Activated B cell treated with CpG ODN at 0.5 μM for 24 hours (primary cell): ENCODE data around the gene CDK2AP2. TPM values are rescaled to one million over a fixed set of nuclear protein-coding genes. Genes with fewer than 3 reads are reported as not detected.

Experiments
- ATAC-seq: fragments of 200-7000 bp; cut with Tn5 transposase; one replicate; pipeline ENCODE4 v1.10.0; 2021; ENCODE audit warnings: low read depth, mild to moderate bottlenecking, moderate library complexity
- CTCF ChIA-PET: fragments of 350-600 bp; sonication (Branson Sonifier 250); formaldehyde crosslinking; loops from one replicate; lab custom pipeline; 2021; ENCODE audit warnings: antibody characterized with exemption; lab: Charles Lee
- POLR2A ChIA-PET: fragments of 350-600 bp; sonication (Branson Sonifier 250); formaldehyde crosslinking; loops from one replicate; lab custom pipeline; 2021; ENCODE audit warnings: antibody characterized with exemption; lab: Charles Lee
- DNase-seq: peaks from one replicate; pipeline ENCODE4 v3.0.0; 2022
- H3K27ac Mint-ChIP-seq: one replicate; pipeline ENCODE4 v1.8.0; 2020; ENCODE audit warnings: mixed read lengths
- H3K27me3 Mint-ChIP-seq: one replicate; pipeline ENCODE4 v1.8.0; 2021; ENCODE audit warnings: mixed read lengths
- H3K36me3 Mint-ChIP-seq: one replicate; pipeline ENCODE4 v1.8.0; 2021; ENCODE audit warnings: low read depth, mixed read lengths
- H3K4me1 Mint-ChIP-seq: one replicate; pipeline ENCODE4 v1.8.0; 2021; ENCODE audit warnings: mixed read lengths
- H3K4me3 Mint-ChIP-seq: one replicate; pipeline ENCODE4 v1.8.0; 2020; ENCODE audit warnings: mild to moderate bottlenecking, mixed read lengths
- H3K9me3 Mint-ChIP-seq: one replicate; pipeline ENCODE4 v1.8.0; 2020; ENCODE audit warnings: mixed read lengths
- CTCF ChIP-seq: fragments of 200-600 bp; IDR thresholded peaks from one replicate; pipeline ENCODE4 v1.8.0; 2022; ENCODE audit warnings: antibody characterized with exemption, mild to moderate bottlenecking
- intact Hi-C: fragments of 100-400 bp; cut with micrococcal nuclease; formaldehyde crosslinking; loops from one replicate; pipeline ENCODE4 v1.15.1; 2024
- total RNA-seq: library from RNA; stranded (reverse); gene quantifications from 2 replicates; pipeline ENCODE4 v1.2.3, GENCODE V29; 2022

CDK2AP2 gene
- total RNA-seq, 1 donor from 2014 or later = 67.1 TPM

GRCh38 chr11:67499808-67500483 is 8.0 kb downstream of the CDK2AP2 start:
- CTCF ChIA-PET = no interaction called here
- DNase-seq (no peak), ATAC-seq (no peak)
- Mint-ChIP-seq H3K9me3 (no peaks in the 10 kb centered on the region), H3K27ac (no peak overlapping the region), H3K4me1 (peaks cover 19% of the 10 kb centered on the region), H3K36me3 (peaks cover 70% of the 10 kb centered on the region), H3K27me3 (no peaks in the 10 kb centered on the region), H3K4me3 (no peak overlapping the region)
- intact Hi-C loops = no loop called here
- POLR2A ChIA-PET = interaction anchor here (0.8 kb wide), 1 partner anchor 13 kb away, joined by 4 read pairs; no protein-coding TSS in a partner anchor
- no peak for TF ChIP-seq CTCF

GRCh38 chr11:67498544-67498972 is 9.4 kb downstream of the CDK2AP2 start:
- Mint-ChIP-seq H3K27me3 (no peaks in the 10 kb centered on the region), H3K4me1 (peaks cover 13% of the 10 kb centered on the region), H3K27ac (no peak overlapping the region), H3K9me3 (no peaks in the 10 kb centered on the region), H3K36me3 (peaks cover 76% of the 10 kb centered on the region), H3K4me3 (no peak overlapping the region)
- no peak for TF ChIP-seq CTCF
- intact Hi-C loops = no loop called here
- no peak for ATAC-seq
- DNase-seq = no peak
- ChIA-PET CTCF (no interaction called here), POLR2A (interaction anchor here (1.2 kb wide), 1 partner anchor 8 kb away, joined by 4 read pairs; no protein-coding TSS in a partner anchor)

- ATAC-seq = no peak
- Mint-ChIP-seq H3K36me3 (peaks cover 80% of the 10 kb centered on the region), H3K9me3 (no peaks in the 10 kb centered on the region), H3K4me1 (peaks cover 7% of the 10 kb centered on the region), H3K4me3 (no peak overlapping the region), H3K27ac (no peak overlapping the region), H3K27me3 (no peaks in the 10 kb centered on the region)
- intact Hi-C loops = no loop called here
- TF ChIP-seq CTCF = no peak
- DNase-seq = no peak
- ChIA-PET CTCF (no interaction called here), POLR2A (interaction anchor here (1.2 kb wide), 1 partner anchor 8 kb away, joined by 4 read pairs; no protein-coding TSS in a partner anchor)
Measured at GRCh38 chr11:67497656-67498291, 10.2 kb downstream of the CDK2AP2 start.

GRCh38 chr11:67496113-67496512 is 11.8 kb downstream of the CDK2AP2 start:
- Mint-ChIP-seq H3K27me3 (no peaks in the 10 kb centered on the region), H3K4me3 (no peak overlapping the region), H3K9me3 (no peaks in the 10 kb centered on the region), H3K27ac (no peak overlapping the region), H3K4me1 (peaks cover 3% of the 10 kb centered on the region), H3K36me3 (peaks cover 75% of the 10 kb centered on the region)
- ChIA-PET CTCF (no interaction called here), POLR2A (no interaction called here)
- intact Hi-C loops = no loop called here
- TF ChIP-seq CTCF = no peak
- ATAC-seq = no peak
- DNase-seq = no peak

- ATAC-seq = no peak
Measured at GRCh38 chr11:67495234-67496005, 12.5 kb downstream of the CDK2AP2 start.

More at GRCh38 chr11:67495234-67496005, 12.5 kb downstream of the CDK2AP2 start:
- H3K4me3 Mint-ChIP-seq = no peak overlapping the region
- CTCF ChIA-PET = no interaction called here
- DNase-seq = no peak
- POLR2A ChIA-PET = interaction anchor here (1.5 kb wide), 1 partner anchor 13 kb away, joined by 5 read pairs; the partner anchor contains the start of gene AIP
- no peak for TF ChIP-seq CTCF
- no peak overlapping the region for H3K27ac Mint-ChIP-seq
- no peaks in the 10 kb centered on the region for H3K27me3 Mint-ChIP-seq
- H3K36me3 Mint-ChIP-seq = peaks cover 75% of the 10 kb centered on the region
- no peaks in the 10 kb centered on the region for H3K9me3 Mint-ChIP-seq
- no peaks in the 10 kb centered on the region for H3K4me1 Mint-ChIP-seq
- intact Hi-C loops = no loop called here
